ENCODE measurements around the gene FCER1G.

DNA sequence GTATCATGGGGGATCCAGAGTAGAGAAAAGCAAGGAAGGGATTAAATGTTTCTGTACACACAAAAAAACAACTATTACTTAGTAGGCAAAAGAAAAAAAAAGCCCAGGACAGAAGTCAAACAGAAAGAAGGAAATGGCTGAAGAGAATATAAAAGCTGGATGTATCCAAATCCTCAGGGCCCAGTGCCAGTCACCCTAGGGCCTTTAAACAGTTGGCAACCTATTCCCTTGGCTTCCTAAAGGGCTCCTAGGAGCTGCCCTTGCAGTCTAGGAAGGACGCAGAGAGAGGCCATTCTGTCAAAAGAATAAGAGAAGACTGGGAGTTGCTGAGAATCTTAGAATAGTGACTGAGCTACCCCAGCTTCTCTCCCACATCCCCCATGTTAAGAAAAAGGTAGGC is 42.7 kb upstream of the FCER1G start:
- TF ChIP-seq POLR2A (IDR thresholded peaks at IDR 0.05; ENCODE audit: low read depth, low read length), result no peak
- no peak for TF ChIP-seq CTCF (conservative IDR thresholded peaks at IDR 0.05; ENCODE audit: low read depth, low read length)

Measured in IMR-90 (cell line).